GM19397 (cell line): ENCODE measurements around the gene UNC45B.
"Not testable (repeated sequence)": the region's sequence is repeated elsewhere in the genome, so short reads cannot be mapped to it uniquely, and the experiment has no call there.

Experiments used
- ATAC-seq: cut with Tn5 transposase; IDR thresholded peaks from one replicate; pipeline ENCODE4 v1.9.1; 2021; ENCODE audit warnings: mild to moderate bottlenecking, moderate library complexity; ENCODE audit not compliant: unreplicated experiment

UNC45B gene, protein sequence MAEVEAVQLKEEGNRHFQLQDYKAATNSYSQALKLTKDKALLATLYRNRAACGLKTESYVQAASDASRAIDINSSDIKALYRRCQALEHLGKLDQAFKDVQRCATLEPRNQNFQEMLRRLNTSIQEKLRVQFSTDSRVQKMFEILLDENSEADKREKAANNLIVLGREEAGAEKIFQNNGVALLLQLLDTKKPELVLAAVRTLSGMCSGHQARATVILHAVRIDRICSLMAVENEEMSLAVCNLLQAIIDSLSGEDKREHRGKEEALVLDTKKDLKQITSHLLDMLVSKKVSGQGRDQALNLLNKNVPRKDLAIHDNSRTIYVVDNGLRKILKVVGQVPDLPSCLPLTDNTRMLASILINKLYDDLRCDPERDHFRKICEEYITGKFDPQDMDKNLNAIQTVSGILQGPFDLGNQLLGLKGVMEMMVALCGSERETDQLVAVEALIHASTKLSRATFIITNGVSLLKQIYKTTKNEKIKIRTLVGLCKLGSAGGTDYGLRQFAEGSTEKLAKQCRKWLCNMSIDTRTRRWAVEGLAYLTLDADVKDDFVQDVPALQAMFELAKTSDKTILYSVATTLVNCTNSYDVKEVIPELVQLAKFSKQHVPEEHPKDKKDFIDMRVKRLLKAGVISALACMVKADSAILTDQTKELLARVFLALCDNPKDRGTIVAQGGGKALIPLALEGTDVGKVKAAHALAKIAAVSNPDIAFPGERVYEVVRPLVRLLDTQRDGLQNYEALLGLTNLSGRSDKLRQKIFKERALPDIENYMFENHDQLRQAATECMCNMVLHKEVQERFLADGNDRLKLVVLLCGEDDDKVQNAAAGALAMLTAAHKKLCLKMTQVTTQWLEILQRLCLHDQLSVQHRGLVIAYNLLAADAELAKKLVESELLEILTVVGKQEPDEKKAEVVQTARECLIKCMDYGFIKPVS

DNA sequence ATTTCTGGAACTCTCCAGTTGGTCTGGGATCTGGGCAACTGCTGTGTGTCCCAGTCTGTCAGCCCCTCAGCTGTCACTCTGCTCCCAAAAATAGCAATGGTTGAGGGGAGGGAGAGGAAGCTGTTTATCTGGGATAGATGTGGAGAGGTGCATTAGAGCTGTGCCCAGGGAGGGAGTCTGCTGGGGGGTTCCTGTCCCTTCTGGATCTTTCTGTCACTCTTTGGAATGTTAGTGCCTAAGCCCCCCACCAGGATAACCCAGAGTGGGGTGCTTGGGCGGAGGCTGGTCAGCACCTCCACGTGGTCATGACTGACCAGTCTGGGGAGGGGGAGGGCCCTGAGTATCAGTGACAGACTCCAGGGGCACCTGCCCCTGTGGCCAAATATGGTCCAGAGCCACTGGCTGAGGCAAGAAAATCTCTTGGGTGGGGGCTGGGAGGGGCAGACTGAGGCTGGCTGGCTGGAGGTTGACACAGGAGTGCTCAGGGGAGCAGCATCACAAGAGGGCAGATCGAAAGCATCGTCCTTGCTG, at the start of gene UNC45B:
Gene UNC45B, plus strand, starts transcription at position 443 of the 531 bp plus-strand sequence. CDS start 447 bp downstream, outside the sequence.
- ATAC-seq: no peak

DNA sequence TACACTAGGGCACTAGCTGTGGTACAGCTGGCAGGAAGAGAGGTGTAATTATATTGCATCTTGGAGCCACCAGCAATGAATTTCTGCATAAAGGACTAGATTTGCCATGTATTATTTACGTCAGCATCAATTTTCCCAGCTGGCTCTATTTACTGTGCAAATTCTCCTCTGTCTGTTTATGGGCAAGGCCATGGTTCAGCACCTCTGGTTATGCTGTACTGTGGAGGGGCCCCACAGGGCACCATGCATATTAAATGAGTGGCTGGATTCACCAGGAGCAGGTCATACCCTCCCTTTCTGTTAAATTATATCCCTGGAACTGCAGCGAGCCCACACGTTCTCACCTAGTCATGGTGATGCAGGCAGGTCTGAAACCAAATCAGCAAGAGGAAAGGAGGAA, 47.7 kb upstream of the UNC45B start:
- ATAC-seq: no peak

DNA sequence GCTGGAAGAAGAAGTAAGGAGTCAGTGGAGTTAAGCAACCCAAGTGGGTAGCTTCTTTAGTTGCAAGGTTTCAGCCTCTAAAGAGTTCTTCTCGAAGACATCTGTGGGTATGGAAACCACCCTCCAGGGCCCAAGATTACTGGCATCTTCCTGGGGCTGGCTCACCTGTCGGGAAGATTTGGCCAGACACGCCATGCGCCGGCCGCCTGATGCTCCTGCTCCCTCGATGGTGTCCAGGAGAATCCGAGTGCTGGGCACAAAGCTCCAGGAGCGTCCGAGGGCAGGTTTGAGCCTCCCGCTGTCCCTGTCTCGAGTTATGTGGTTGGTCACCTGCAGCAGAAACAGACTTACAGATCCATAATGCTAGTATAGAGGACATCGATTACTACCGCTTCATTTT, 46.6 kb upstream of the UNC45B start:
- no peak for ATAC-seq

DNA sequence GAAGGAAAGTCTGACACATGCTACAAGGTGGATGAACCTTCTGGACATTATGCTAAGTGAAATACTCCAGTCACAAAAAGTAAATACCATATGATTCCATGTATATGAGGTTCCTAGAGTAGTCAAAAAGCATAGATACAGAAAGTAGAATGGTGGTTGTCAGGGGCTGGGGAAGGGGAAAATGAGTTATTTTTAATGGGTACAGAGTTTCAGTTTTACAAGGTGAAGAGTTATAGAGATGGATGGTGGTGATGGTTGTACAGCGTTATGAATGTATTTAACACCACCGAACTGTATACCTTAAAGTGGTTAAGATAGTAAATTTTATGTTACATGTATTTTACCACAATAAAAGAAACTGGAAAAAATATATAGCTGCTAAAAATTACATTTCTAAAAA, 45.9 kb upstream of the UNC45B start:
- ATAC-seq: no peak

DNA sequence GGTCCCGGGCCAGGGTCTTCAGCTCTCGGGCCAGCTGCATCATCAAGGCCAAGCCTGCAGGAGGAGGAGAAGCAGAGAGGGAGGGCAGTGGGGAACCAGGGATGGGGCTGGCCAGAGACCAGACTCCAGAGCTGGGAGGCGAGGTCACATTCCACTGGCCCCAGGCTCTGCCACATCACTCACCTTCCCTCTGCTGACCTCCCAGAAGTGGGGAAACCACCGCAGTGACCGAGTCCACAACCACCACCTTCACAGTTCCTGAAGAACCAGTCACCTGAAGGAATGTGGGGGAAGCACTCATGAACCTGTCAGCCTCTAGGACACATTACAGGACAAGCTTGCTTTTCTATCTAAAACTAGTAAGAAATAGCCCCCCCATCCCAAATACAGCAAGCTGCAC, 44.3 kb upstream of the UNC45B start:
- ATAC-seq: no peak

DNA sequence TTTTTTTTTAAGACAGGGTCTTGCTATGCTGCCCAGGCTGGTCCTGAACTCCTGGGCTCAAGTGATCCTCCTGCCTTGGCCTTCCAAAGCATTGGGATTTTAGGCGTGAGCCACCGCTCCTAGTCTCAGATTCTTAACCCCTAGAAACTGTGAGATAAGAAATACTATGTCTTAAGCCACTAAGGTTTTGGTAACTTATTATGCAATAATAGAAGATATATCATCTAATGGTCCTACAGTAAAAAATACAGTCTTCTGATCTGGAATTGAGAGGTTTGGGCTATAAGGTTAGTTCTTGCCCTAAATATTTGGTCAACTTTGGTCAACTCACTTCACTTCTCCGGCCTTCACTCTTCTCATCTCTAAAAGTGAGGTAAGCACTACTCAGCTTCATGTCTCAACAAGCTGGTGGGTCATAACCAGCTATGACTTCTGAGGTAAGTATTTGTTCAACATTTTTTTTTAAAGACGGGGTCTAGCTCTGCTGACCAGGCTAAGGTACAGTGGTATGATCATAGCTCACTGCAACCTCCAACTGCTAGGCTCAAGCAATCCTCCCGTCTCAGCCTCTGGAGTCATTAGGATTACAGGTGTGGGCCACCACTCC, 42.7 kb upstream of the UNC45B start:
- no peak for ATAC-seq

DNA sequence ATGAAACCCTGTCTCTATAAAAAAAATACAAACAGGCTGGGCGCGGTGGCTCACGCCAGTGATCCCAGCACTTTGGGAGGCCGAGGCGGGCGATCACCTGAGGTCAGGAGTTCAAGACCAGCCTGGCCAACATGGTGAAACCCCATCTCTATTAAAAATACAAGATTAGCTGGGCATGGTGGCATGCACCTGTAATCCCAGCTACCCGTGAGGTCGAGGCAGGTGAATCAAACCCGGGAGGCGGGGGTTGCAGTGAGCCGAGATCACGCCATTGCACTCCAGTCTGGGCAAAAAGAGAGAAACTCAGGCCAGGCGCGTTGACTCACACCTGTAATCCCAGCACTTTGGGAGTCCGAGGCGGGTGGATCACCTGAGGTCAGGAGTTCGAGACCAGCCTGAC, 36.8 kb upstream of the UNC45B start:
- ATAC-seq: not testable (repeated sequence)

DNA sequence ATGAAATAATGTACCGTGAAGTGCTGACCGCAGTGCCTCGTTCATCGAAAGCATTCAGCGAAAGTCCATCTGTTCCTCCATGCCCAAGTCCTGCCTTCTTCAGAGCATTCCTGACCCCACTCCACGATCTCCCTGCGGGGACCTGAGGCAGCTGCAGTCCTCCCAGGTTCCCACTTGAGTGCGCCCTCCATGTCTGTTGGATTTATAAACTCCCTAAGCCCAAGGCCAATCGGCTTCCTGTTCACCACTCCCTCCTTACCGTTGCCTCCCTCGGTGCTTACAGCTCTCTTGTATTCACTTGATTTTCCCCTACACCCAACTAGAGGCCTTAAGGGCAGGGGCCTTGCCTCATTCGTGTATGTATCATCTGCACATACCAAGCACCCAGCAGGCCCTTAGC, 30.8 kb upstream of the UNC45B start:
- no peak for ATAC-seq

DNA sequence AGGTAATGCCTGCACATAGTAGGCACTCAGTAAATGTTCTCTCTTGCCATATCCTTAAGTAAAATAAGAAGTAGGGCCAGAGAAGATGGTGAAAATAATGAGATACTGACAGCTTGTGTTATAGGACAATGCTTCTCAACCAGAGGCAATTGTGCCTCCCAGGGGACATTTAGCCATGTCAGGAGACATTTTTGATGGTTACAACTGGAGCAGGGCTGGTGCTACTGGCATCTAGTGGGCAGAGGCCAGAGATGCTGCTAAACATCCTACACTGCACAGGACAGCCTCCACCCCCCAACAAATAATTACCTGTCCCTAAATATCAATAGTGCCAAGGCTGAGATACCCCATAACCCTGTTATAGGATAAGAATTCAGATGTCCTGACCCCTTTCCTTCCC, 29.6 kb upstream of the UNC45B start:
- no peak for ATAC-seq

DNA sequence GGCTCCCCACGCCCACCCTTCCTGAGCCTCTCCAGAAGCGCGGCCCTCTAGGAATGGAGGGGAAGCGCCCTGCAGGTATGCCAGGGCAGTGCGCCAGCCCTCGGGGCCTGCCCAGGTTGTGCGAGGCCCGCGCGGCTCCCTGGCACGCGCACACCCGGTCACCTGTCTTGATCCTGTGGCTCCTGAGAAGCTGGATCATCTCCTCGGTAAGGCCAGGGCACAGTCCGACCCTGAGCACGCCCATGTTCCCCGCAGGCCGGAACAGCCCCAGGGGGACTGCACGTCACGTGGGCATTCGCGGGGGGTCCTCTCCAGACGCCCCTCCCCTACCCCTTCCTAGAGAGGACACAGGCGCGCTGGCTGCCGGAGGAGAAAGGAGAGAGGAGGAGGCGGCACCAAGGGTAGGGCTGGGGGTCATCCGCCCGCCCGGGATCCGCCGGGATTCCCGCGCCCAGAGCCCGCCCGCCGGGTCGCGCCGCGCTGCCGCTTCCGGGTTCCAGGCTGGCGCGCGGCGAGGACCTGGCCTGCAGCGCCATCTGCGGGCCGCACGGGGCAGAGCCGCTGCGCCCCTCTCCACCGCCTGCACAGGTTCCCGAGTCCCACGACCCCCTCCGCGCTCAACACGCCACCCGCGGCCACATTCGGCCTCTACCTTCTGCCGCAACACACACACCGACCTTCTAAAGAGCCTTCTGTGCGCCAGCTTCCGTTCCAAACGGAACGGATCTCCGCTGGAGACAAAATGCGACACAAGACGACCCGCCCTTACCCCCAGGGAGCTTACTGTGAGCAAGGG, 28.0 kb upstream of the UNC45B start, which contains the start of gene RAD51D:
Gene RAD51D, minus strand, starts transcription at position 491 of the 796 bp plus-strand sequence. Its CDS starts 247 bp downstream, at position 244.
- peak; percentile 88 for ATAC-seq

DNA sequence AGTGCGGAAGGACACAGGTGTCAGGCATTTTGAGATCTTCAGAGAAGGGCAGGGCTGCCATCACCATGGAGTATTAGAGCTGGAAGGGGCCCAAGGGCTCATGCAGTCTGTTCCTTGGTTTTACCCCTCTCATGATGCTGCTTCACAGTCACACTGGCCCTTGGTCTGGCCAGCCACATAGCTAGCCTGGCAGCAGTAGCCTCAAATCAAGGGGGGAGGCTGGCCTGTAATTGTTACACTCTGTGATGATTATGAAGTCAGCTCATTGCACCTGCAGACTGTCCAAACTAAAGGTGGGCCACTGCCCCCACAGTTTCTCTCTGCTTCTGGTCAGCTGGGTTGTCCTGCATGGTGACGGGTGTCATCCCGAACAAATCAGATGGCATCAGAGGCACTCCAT, 26.3 kb upstream of the UNC45B start, which contains the start of gene FNDC8:
Gene FNDC8, plus strand, starts transcription at position 301 of the 400 bp plus-strand sequence. Its CDS starts 79 bp downstream, at position 380.
- no peak for ATAC-seq

DNA sequence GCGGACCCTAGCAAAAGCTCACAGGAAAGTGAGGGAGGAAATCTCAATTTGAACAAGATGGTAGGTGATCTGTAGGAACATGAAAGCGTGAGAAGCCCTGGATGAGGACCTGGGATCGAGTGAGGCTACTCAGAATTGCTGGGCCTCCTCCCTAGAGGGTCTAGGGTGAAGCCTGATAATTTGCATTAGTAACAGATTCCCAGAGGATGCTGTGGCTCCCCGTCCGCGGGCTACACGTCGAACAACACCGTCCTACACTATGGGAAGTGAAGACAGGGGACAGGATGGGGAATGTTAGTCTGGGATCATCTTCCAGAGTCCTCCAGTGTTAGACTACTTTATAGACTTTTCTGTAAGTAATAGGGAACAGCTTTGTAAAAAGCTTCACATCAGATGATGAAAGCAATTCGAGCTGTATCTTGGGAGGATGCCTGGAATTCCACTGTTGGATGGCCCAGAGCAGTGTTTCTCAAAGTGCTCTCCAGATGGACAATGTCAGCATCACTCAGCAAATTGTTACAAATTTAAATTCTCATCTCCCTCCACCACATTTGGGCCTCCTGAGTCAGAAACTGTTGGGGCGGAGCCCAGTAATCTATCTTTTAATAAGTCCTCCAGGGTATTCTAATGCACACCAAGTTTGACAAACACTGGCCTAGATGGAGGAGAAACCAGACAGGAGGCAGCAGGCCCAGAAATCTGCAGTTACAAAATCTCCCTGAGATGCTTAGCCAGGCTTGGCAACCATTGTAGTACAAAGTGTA, 19.7 kb upstream of the UNC45B start:
- ATAC-seq: no peak

DNA sequence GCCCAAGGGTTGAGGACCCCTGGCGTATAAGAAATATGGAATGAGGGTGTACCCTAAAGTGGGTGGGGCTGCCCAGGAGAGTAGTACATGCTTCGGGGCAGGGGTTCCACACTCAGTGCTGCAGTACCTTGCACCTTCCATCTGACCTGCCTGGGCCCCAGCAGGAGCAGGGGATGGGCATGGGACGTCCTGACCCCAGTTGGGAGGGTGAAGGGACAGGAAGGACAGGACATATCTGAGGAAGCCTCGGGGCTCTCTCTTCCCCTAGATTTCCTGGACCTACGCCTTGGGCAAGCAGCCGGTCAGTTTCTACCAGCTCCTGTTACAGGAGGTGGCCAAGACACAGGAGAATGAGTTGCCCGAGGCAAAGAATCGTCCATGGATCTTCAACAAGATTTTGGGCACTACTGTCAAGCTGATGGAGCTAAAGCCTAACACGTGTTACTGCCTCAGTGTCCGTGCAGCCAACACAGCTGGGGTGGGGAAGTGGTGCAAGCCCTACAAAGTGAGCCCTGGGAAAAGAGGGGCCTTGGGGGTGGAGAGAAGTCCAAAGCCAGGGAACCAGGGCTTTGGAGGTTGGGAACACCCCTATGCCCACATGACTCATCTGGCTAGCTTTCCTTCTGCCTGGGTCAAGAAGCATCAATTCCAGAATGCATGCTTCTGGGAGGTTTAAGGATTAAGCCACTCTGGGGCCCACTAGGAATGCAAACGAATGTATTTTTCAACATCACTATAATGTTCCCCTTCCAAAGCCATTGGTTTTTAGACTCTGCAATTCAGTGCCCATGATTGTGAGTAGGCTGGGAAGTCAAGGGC, 18.3 kb upstream of the UNC45B start:
- no peak for ATAC-seq

DNA sequence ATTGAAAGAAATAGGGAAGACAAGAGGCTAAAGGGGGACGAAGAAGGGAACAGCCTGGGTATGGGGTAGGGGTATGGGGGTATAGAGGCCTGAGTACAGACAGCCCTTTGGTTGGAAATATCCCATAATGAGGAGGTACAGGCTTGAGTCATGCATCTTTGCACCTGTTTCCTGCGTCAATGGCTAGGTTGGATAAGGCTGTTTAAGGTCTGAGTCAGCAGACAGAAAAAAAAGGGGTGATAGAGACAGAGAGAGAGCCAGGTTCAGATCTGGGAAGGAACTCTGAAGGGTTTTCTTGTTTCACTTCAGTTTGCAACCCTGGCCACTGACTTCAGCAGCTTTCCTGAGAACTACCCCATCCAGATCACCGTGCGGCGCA, 17.7 kb upstream of the UNC45B start:
- ATAC-seq: no peak

DNA sequence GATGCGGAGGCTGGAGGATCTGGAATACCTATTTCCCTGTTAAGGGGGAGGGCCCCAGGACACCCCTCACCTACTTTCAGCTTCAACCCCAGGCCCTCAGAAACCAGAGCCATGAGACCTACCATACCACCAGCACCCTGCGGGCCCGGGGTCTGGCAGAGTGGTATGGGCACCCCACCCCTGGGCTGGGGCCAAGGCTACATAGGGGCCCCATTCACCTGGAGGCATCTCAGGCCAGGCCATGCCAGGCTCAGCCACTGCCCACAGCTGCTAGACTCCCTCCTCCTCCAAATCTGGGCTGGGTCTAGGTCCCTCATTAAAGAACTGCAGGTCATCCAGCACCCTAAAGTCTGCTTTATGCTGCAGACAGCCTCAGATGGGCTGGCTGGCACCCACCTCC, 17.2 kb upstream of the UNC45B start:
- ATAC-seq: no peak

DNA sequence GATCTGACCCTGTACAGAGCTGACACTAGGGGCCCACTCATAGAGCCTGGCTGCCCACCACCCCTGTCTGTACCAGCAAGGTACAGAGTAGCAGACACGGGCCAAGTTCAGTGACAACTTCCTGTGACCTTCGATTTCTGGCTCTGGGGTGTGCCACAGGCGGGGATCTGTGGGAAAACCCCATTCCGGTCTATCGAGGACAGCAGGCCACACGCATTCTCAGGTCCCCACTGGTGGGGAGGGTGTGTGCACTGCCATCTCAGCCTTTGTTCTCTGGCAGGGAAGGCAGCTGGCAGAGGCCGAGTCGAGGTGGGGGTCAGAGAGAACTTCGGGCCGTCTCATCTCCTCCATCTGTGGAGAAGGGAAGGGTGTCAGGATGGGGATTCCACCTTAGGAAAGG, 15.5 kb upstream of the UNC45B start:
- no peak for ATAC-seq

DNA sequence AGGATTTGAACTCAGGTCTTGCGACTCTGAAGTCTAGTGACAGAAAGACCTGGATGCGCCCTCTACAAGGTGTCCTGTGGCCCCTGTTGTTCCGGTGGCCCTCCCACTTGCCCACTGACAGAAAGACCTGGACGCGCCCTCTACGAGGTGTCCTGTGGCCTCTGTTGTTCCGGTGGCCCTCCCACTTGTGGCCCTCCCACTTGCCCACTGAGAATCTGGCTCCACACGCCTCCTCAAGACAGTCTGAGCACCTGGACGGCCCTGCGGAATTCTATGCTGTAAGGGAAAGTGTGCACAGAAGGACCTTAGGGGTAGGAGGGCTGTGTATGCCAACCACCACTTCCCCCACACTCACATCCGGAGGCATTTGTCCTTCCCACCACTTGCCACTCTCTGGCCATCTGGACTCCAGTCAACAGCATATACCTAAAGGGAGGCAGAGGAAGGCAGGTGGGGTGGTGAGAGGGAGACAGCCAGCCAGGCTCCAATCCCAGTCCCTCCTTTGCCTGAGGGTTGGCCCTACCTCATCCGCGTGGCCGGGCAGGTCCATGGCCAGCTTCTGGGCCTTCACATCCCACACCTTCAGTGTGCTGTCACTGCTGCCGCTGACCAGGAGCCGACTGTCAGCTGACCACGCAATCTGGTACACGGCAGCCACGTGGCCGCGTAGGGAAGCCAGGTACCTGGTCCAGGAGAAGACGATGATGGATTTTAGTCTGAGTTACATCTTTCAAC, 14.6 kb upstream of the UNC45B start:
- ATAC-seq: no peak

DNA sequence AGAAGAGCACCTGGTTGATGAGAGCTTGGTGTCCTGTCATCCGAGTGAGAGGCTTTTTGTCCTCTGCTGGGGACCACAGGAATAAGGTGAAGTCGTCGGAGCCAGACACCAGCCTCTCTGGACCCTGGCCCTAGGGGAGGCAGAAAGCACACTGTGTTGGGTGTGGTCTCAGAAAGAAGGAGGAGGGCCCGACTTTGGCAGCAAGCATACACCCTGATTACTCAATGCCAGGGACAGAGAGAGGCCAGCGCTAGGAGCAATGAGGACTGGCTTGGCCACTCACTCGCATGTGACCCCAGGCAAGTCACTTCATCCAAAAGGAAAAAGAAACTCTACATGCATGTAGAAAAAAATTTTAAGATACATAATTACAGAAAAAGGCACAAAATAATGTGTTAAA, 12.3 kb upstream of the UNC45B start:
- no peak for ATAC-seq
